Lower leg skin (tissue), 3 donors: ENCODE measurements around the gene MTM1.

ENCODE experiments used
- CTCF ChIP-seq, 3 donors: fragments of 450-650 bp; IDR thresholded peaks; one replicate each; pipeline ENCODE4 v1.5.1; 2016; ENCODE audit warnings: antibody characterized with exemption in 3 of 3, mild to moderate bottlenecking in 3 of 3, moderate library complexity in 2 of 3
- POLR2A ChIP-seq, 2 donors: fragments of 450-650 bp; IDR thresholded peaks; one replicate each; pipeline ENCODE4 v1.6.1; 2016 to 2017; ENCODE audit warnings: antibody characterized with exemption in 2 of 2, mild to moderate bottlenecking in 1 of 2, moderate library complexity in 1 of 2

- TF ChIP-seq CTCF (IDR thresholded peaks at IDR 0.05) (no peak), POLR2A (IDR thresholded peaks at IDR 0.05) (no peak)
Measured at GRCh38 chrX:150647331-150647730, 78.9 kb downstream of the MTM1 start.
